Peyer's patch (tissue), 4 donors: ENCODE data around the gene ZC3HAV1L.

Source experiments
- CTCF ChIP-seq, 6 experiments: fragments of 450-650 bp in 4 of 6; fragments of 200-600 bp in 2 of 6; sonication (generic) in 1 of 6; IDR thresholded peaks; one replicate each; pipeline ENCODE4 v1.5.1; 2017 to 2019; ENCODE audit warnings: antibody characterized with exemption in 6 of 6, mild to moderate bottlenecking in 3 of 6, moderate library complexity in 1 of 6
- POLR2A ChIP-seq, 2 donors: fragments of 450-650 bp; IDR thresholded peaks; one replicate each; pipeline ENCODE4 v1.5.1; 2017; ENCODE audit warnings: antibody characterized with exemption in 2 of 2, mild to moderate bottlenecking in 2 of 2, moderate library complexity in 2 of 2

DNA sequence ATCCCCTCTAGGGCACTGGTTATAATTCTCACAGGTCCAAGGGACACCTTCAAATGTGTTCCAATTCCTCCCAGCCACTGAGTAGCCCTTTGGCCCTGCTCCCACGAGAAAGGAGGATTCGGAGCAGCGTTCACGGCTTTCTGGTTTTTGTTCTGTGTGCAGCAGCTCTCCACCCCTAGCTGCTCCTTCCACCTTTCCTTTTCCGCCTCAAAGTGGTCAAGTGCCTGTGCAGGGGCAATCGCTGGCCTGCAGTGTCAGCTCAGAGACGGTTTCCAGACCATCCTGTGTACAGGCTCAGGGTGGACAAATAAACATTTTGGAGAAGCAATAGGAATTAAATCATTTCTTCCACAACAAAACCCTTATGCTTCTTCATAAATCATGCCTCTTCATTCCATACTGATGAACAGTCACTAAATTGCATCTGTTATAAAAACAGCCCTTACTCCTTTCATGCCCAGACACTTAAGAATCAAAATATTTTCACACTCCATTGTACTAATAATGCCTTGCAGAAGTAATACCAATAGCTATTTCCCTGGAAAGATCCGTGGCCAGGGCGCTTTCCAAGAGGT is 55.8 kb downstream of the ZC3HAV1L start:
- TF ChIP-seq CTCF (IDR thresholded peaks at IDR 0.05), result no peak
- no peak for TF ChIP-seq POLR2A (IDR thresholded peaks at IDR 0.05)
